ENCODE results near the gene CD160.

DNA sequence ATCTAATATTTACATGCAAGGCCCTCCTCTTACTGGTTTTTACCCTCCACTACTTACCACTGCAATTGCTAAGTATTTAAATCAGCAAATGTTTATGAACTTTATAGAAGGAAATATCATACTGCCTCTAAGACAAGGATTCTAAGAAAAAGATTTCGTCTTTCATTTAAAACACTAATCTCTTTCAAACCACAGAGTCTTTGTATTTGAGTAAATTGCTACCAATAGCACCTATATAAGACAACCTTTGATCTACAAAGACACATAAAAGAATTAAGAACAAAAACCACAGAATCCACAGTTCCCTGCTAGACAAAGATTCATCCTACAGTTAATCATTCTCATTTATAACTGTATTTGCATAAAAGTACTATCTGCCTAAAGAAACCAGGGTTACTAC is 67.0 kb downstream of the CD160 start:
- TF ChIP-seq, protein P1, sequence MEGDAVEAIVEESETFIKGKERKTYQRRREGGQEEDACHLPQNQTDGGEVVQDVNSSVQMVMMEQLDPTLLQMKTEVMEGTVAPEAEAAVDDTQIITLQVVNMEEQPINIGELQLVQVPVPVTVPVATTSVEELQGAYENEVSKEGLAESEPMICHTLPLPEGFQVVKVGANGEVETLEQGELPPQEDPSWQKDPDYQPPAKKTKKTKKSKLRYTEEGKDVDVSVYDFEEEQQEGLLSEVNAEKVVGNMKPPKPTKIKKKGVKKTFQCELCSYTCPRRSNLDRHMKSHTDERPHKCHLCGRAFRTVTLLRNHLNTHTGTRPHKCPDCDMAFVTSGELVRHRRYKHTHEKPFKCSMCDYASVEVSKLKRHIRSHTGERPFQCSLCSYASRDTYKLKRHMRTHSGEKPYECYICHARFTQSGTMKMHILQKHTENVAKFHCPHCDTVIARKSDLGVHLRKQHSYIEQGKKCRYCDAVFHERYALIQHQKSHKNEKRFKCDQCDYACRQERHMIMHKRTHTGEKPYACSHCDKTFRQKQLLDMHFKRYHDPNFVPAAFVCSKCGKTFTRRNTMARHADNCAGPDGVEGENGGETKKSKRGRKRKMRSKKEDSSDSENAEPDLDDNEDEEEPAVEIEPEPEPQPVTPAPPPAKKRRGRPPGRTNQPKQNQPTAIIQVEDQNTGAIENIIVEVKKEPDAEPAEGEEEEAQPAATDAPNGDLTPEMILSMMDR (IDR thresholded peaks at IDR 0.05): no peak
- TF ChIP-seq EZH2 (IDR thresholded peaks at IDR 0.05; ENCODE audit: borderline replicate concordance, insufficient read depth, low read depth, low read length, poor library complexity, severe bottlenecking): no peak

Data from B cell (primary cell).